ENCODE data around the gene RPUSD4. TPM values are rescaled to one million over a fixed set of nuclear protein-coding genes. Genes with fewer than 3 reads are reported as not detected.

The RPUSD4 gene
- total RNA-seq, 1 donor from 2014 or later = 21.6 TPM

DNA sequence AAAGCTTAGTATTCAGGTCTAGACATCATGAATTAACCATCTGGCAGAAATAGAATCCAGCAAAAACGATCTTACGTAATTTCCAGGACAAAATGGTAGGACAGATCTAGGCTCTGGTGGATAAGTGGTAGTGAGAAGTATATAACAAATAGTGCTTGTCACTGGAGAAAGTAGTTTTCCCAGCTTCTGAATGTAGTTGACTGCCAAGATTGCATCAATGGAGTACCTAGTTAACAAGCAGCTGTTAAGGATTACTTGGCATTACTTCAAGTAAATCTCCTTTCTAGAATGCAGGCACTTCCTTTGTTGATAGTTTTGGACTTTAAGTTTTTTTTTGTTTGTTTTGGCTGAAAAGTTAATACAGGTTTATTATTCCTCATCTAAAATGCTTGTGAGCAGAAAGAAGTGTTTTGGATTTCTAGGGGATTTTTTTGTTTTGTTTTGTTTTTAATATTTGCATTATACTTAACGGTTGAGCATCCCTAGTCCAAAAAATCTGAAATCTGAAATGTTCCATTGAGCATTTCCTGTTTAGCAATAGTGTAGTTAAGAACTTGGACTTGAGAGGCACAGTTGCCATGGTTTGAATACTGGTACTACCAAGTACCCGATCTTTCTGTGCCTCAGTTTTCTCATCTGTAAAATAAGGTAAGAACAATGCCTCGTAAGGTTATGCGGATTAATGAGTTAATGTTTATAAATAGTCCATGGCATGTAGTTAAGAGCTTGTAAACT, 20.4 kb upstream of the RPUSD4 start:
- DNase-seq (ENCODE audit: extremely low spot score in 2 of 2) = no peak
- H3K36me3 ChIP-seq = peaks cover 0 to 8% of the 10 kb centered on the region in 2 donors
- TF ChIP-seq POLR2AphosphoS5 (IDR thresholded peaks at IDR 0.05; ENCODE audit: insufficient read depth in 1 of 2, low read depth in 1 of 2) (no peak), POLR2A (IDR thresholded peaks at IDR 0.05) (no peak)
- TF ChIP-seq, protein P1, sequence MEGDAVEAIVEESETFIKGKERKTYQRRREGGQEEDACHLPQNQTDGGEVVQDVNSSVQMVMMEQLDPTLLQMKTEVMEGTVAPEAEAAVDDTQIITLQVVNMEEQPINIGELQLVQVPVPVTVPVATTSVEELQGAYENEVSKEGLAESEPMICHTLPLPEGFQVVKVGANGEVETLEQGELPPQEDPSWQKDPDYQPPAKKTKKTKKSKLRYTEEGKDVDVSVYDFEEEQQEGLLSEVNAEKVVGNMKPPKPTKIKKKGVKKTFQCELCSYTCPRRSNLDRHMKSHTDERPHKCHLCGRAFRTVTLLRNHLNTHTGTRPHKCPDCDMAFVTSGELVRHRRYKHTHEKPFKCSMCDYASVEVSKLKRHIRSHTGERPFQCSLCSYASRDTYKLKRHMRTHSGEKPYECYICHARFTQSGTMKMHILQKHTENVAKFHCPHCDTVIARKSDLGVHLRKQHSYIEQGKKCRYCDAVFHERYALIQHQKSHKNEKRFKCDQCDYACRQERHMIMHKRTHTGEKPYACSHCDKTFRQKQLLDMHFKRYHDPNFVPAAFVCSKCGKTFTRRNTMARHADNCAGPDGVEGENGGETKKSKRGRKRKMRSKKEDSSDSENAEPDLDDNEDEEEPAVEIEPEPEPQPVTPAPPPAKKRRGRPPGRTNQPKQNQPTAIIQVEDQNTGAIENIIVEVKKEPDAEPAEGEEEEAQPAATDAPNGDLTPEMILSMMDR (IDR thresholded peaks at IDR 0.05) = no peak
- no peaks in the 10 kb centered on the region for H3K9me3 ChIP-seq
- H3K4me3 ChIP-seq = no peak overlapping the region
- intact Hi-C loops (cut with DNase I) = no loop called here
- H3K27me3 ChIP-seq = no peaks in the 10 kb centered on the region
- no peaks in the 10 kb centered on the region for H3K4me1 ChIP-seq
- no peak overlapping the region for H3K27ac ChIP-seq

DNA sequence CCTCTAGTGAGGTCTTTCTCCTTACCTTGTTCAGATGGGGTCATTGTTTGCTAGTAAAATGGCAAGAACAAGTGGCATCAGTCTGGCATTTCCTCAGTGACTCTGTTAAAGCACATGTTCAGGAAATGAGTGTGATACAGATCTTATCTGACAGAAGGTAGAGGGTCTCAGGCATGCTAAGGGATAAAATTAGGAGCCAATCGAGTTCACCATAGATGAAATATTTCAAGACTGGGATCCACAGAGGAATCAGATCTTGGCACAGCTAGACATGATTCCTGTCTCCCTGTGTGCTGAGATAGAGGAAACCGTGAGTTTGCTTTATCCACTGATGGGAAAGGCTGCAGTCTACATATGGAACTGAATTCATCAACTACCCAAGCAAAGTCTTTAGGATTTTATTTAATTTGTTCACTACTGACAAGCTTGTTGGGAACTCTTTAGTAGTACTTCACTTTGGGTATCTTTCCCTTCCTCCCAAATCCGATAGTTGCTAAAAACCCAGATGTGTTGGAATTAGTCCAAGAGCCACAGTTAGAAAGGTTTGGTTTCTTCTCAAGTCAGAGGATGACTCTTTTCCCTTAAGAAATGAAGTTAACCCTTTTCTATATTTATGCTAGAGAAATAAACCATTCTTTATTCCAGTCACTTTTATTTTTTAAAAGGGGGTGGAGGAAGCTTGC, 18.5 kb upstream of the RPUSD4 start:
- H3K9me3 ChIP-seq = no peaks in the 10 kb centered on the region
- no peak overlapping the region for H3K4me3 ChIP-seq
- intact Hi-C loops (cut with DNase I) = no loop called here
- no peaks in the 10 kb centered on the region for H3K36me3 ChIP-seq
- TF ChIP-seq POLR2AphosphoS5 (IDR thresholded peaks at IDR 0.05; ENCODE audit: insufficient read depth in 1 of 2, low read depth in 1 of 2) (no peak), POLR2A (IDR thresholded peaks at IDR 0.05) (no peak)
- TF ChIP-seq, protein P1 (IDR thresholded peaks at IDR 0.05) = no peak
- H3K4me1 ChIP-seq = no peaks in the 10 kb centered on the region
- no peak for DNase-seq (ENCODE audit: extremely low spot score in 2 of 2)
- H3K27me3 ChIP-seq = no peaks in the 10 kb centered on the region
- H3K27ac ChIP-seq = no peak overlapping the region

DNA sequence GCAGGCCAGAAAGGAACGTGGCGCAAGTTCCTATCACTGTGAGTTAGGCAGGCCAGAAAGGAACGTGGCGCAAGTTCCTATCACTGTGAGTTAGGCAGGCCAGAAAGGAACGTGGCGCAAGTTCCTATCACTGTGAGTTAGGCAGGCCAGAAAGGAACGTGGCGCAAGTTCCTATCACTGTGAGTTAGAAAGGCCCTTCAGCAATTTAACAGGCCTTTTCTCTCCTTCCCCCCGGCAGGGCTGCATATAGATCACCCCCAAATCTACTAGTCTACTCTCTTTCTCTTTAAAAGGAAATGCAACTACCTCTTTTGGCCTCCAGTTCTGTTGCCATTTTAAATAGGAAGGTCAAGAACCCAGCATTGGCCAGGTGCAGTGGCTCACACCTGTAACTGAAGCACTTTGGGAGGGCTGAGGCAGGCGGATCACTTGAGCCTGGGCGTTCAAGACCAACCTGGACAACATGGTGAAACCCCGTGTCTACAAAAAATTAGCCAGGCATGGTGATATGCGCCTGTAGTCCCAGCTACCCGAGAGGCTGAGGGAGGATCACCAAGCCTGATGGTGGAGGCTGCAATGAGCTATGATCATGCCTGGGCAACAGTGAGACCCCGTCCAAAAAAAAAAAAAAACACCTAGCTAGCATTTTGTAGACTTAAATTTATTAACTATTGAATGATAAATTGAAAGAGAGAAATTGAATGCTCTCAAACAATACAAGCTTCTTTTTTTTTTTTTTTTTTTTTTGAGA, 15.1 kb upstream of the RPUSD4 start:
- Histone ChIP-seq H3K9me3 (no peaks in the 10 kb centered on the region), H3K4me3 (no peak overlapping the region), H3K27me3 (no peaks in the 10 kb centered on the region), H3K27ac (no peak overlapping the region), H3K36me3 (no peaks in the 10 kb centered on the region), H3K4me1 (no peaks in the 10 kb centered on the region)
- intact Hi-C loops (cut with DNase I) = no loop called here
- TF ChIP-seq POLR2AphosphoS5 (IDR thresholded peaks at IDR 0.05; ENCODE audit: insufficient read depth in 1 of 2, low read depth in 1 of 2) (no peak), POLR2A (IDR thresholded peaks at IDR 0.05) (no peak)
- TF ChIP-seq, protein P1 (IDR thresholded peaks at IDR 0.05) = no peak
- DNase-seq (ENCODE audit: extremely low spot score in 2 of 2) = no peak

DNA sequence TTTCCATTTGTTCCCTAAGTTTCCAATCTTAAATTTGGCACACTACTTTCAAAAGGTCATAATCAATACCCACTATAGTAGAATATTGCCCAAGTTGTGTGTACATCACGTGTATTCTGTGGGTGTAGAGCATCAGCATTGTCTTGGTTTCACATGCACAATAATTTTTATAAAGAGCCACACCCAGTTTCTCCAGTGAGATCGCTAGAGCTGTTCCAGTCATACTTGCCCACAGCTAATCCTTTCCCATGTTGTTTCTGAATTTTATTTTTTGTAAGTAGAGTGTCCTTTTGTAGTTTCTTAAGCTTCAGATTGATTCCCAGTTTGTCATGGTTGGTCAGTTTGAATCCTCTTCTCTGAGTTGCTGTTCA, 13.8 kb upstream of the RPUSD4 start:
- no peak for DNase-seq (ENCODE audit: extremely low spot score in 2 of 2)
- intact Hi-C loops (cut with DNase I) = no loop called here
- no peak for TF ChIP-seq POLR2AphosphoS5 (IDR thresholded peaks at IDR 0.05; ENCODE audit: insufficient read depth in 1 of 2, low read depth in 1 of 2)
- TF ChIP-seq POLR2A (IDR thresholded peaks at IDR 0.05) = no peak
- TF ChIP-seq, protein P1 (IDR thresholded peaks at IDR 0.05) = no peak

More for the DNA sequence above, 13.8 kb upstream of the RPUSD4 start:
- H3K27me3 ChIP-seq = no peaks in the 10 kb centered on the region
- H3K9me3 ChIP-seq = no peaks in the 10 kb centered on the region
- no peaks in the 10 kb centered on the region for H3K36me3 ChIP-seq
- no peaks in the 10 kb centered on the region for H3K4me1 ChIP-seq
- no peak overlapping the region for H3K27ac ChIP-seq
- no peak overlapping the region for H3K4me3 ChIP-seq

Measured in vagina (tissue), 2 donors.